ENCODE data around the gene NUDT2.

NUDT2 gene

DNA sequence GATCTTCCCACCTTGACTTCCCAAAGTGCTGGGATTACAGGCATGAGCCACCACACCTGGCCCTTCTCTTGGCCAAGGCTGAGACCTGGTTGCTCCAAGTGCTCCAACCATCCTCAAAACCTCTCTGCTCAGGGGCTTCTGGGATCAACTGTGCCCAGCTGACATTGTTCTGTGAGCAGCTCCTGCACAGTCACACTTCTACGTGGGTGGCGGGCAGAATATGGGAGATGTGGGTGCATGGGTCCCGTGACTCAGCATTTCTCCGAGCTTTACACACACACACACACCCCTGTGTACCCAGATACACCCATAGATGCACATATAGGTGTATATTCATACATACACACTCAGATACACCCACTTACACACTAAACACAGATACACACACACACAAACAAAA is 57.9 kb downstream of the NUDT2 start:
- no peak for FAIRE-seq

DNA sequence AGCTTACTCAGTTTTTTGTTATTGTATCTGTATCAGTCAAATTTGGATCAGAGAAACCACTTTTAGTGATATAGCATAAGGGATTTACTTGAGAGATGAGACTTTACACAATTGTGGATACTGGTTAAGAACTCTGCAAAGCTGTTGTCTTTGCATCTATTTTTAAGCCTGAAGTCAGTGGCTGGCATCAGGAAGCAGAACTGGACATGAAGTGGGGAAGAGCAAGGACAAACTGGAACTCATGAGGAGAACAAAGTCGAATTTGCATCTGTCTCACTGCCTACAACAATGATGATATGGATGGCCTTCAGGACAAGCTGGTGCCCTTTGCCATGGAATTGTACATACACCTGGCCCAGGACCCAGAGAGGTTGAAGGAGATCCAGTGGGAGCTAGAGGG is 63.1 kb downstream of the NUDT2 start:
- no peak for FAIRE-seq

All from islet of Langerhans (tissue), 1 donor.